SU-DHL-6 (cell line): Measurements from ENCODE around the gene ARID5B.

Source experiments
- CTCF ChIP-seq: fragments of 200-600 bp; sonication (generic); IDR thresholded peaks from one replicate; pipeline ENCODE4 v1.5.1; 2017; ENCODE audit warnings: antibody characterized with exemption, mild to moderate bottlenecking, low read length, moderate library complexity; ENCODE audit not compliant: insufficient read depth, poor library complexity, severe bottlenecking
- EZH2phosphoT487 ChIP-seq: fragments of 200-600 bp; sonication (generic), shearing (Covaris generic); conservative IDR thresholded peaks from 2 replicates; pipeline ENCODE4 v1.6.1; 2018; ENCODE audit warnings: mild to moderate bottlenecking, antibody characterized with exemption, low read length, moderate library complexity, mixed read lengths

GRCh38 chr10:61877887-61878739 lies 23.4 kb upstream of the ARID5B start:
- no peak for TF ChIP-seq CTCF
- TF ChIP-seq EZH2phosphoT487, result no peak
